Endothelial cell of umbilical vein (primary cell): ENCODE results near the gene ITGA7. TPM values are rescaled to one million over a fixed set of nuclear protein-coding genes. Genes with fewer than 3 reads are reported as not detected.
A peak's percentile ranks its signal among the peaks of the same experiment; 100 is the strongest.

ENCODE experiments used
- BruUV-seq: library from RNA; stranded (reverse); fragments of 400-500 nt; replicated peaks from 2 replicates; lab custom pipeline; 2021; lab: Mats Ljungman, UMichigan
- CTCF ChIA-PET: fragments of 300-600, 350-600 bp; sonication (Branson Sonifier 250); formaldehyde crosslinking; loops from one replicate; lab custom pipeline; 2021; ENCODE audit warnings: antibody characterized with exemption, inconsistent platforms; lab: Charles Lee
- POLR2A ChIA-PET: fragments of 300-600, 350-600 bp; sonication (Branson Sonifier 250); formaldehyde crosslinking; loops from one replicate; lab custom pipeline; 2021; ENCODE audit warnings: antibody characterized with exemption, inconsistent platforms; lab: Charles Lee
- DNase-seq: peaks from one replicate; pipeline ENCODE4 v3.0.0-alpha.2; 2011; ENCODE audit warnings: low read depth, low spot score
- FAIRE-seq: peaks from 2 replicates; lab custom pipeline; 2011; peaks lifted over from hg19 to GRCh38; lab: Jason Lieb, UNC
- H2AFZ ChIP-seq: 2 replicates; pipeline ENCODE4 v1.6.0; 2012; ENCODE audit warnings: low read depth, low read length, control low read depth, inconsistent platforms
- H3K27ac ChIP-seq: 2 replicates; pipeline ENCODE4 v1.5.1; 2011; ENCODE audit warnings: low read depth, mild to moderate bottlenecking, control low read depth, low read length, moderate library complexity; ENCODE audit not compliant: insufficient read depth
- H3K27me3 ChIP-seq, 2 experiments: 2 replicates each; pipeline versions ENCODE4 v1.6.0 to v1.6.1; 2011; ENCODE audit warnings: low read length in 2 of 2, mixed read lengths in 1 of 2; ENCODE audit not compliant: control insufficient read depth in 2 of 2, insufficient read depth in 2 of 2
- H3K36me3 ChIP-seq, 2 experiments: 2 replicates in 1 of 2; 3 replicates in 1 of 2; pipeline ENCODE4 v1.5.1; 2011; ENCODE audit warnings: low read length in 2 of 2, mild to moderate bottlenecking in 1 of 2, moderate library complexity in 1 of 2; ENCODE audit not compliant: control insufficient read depth in 2 of 2, insufficient read depth in 2 of 2; ENCODE audit errors: extremely low read depth in 1 of 2
- H3K4me1 ChIP-seq: 3 replicates; pipeline ENCODE4 v1.5.1; 2011; ENCODE audit warnings: mild to moderate bottlenecking, low read length; ENCODE audit not compliant: control insufficient read depth, insufficient read depth; ENCODE audit errors: extremely low read depth
- H3K4me2 ChIP-seq: 2 replicates; pipeline ENCODE4 v1.6.1; 2011; ENCODE audit warnings: low read length, control low read depth, mixed read lengths; ENCODE audit not compliant: insufficient read depth
- H3K4me3 ChIP-seq, 3 experiments: fragments of 200-600 bp in 1 of 3; sonication (generic), shearing (Covaris generic) in 1 of 3; replicated peaks in 1 of 3; 2 replicates each; pipeline ENCODE4 v1.5.1; 2011 to 2016; ENCODE audit warnings: control low read depth in 3 of 3, low read length in 3 of 3, mild to moderate bottlenecking in 2 of 3, inconsistent platforms in 1 of 3, low read depth in 1 of 3, moderate library complexity in 1 of 3; ENCODE audit not compliant: insufficient read depth in 1 of 3
- H3K79me2 ChIP-seq: 2 replicates; pipeline ENCODE4 v1.6.0; 2012; ENCODE audit warnings: low read length, inconsistent platforms; ENCODE audit not compliant: control insufficient read depth, insufficient read depth
- H3K9ac ChIP-seq: replicated peaks from 2 replicates; pipeline ENCODE3; 2011; ENCODE audit warnings: low read length, control low read depth; ENCODE audit not compliant: insufficient read depth; ENCODE audit errors: extremely low read depth
- H3K9me1 ChIP-seq: replicated peaks from 3 replicates; pipeline ENCODE4 v1.6.0; 2011; ENCODE audit warnings: mild to moderate bottlenecking, low read length; ENCODE audit not compliant: control insufficient read depth, insufficient read depth; ENCODE audit errors: extremely low read depth
- H3K9me3 ChIP-seq: replicated peaks from 2 replicates; pipeline ENCODE4 v1.5.1; 2012; ENCODE audit warnings: low read length, inconsistent platforms; ENCODE audit not compliant: control insufficient read depth, insufficient read depth
- H4K20me1 ChIP-seq: replicated peaks from 2 replicates; pipeline ENCODE3; 2011; ENCODE audit warnings: mild to moderate bottlenecking, low read length; ENCODE audit not compliant: control insufficient read depth, insufficient read depth; ENCODE audit errors: extremely low read depth
- CTCF ChIP-seq, 2 donors: IDR thresholded peaks; 1 replicate in 1 of 2; 2 replicates in 1 of 2; pipeline ENCODE4 v1.5.1; 2011; ENCODE audit warnings: low read length in 2 of 2, mild to moderate bottlenecking in 2 of 2, moderate library complexity in 2 of 2, control low read depth in 1 of 2, inconsistent platforms in 1 of 2, low read depth in 1 of 2; ENCODE audit not compliant: insufficient read depth in 1 of 2; ENCODE audit errors: extremely low read depth in 1 of 2
- FOS ChIP-seq: IDR thresholded peaks from 2 replicates; pipeline ENCODE4 v1.6.1; 2011; ENCODE audit warnings: mild to moderate bottlenecking, low read length, moderate library complexity, borderline replicate concordance; ENCODE audit not compliant: insufficient read depth
- GATA2 ChIP-seq: IDR thresholded peaks from 2 replicates; pipeline ENCODE4 v1.7.0; 2011; ENCODE audit warnings: low read depth, mild to moderate bottlenecking, moderate library complexity, mixed read lengths, low read length; ENCODE audit not compliant: insufficient read length, insufficient read depth
- JUN ChIP-seq: IDR thresholded peaks from 2 replicates; pipeline ENCODE4 v1.6.1; 2011; ENCODE audit warnings: borderline replicate concordance, low read depth; ENCODE audit not compliant: insufficient read length, insufficient read depth
- MAX ChIP-seq: IDR thresholded peaks from 2 replicates; pipeline ENCODE4 v1.6.1; 2011; ENCODE audit not compliant: insufficient read depth, insufficient read length
- MYC ChIP-seq: IDR thresholded peaks from one replicate; pipeline ENCODE4 v1.6.1; 2011; ENCODE audit warnings: mild to moderate bottlenecking, low read depth, low read length
- POLR2A ChIP-seq: IDR thresholded peaks from 2 replicates; pipeline ENCODE4 v1.6.1; 2012; ENCODE audit warnings: low read depth, mild to moderate bottlenecking, control low read depth, low read length
- dilution Hi-C: fragments of 300-500 bp; cut with MboI; formaldehyde crosslinking; loops from one replicate; pipeline ENCODE4 v1.15.0; 2019; ENCODE audit warnings: low sequenced_read_pairs; ENCODE audit not compliant: extremely low pct_ligation_motif_present
- intact Hi-C: fragments of 100-400 bp; cut with micrococcal nuclease; formaldehyde crosslinking; loops from one replicate; pipeline ENCODE4 v1.10.0; 2022
- polyA plus RNA-seq, 4 experiments: library from polyadenylated mRNA; depleted of rRNA in 3 of 4; stranded (reverse) in 3 of 4; unstranded in 1 of 4; fragments of >200 nt; gene quantifications; 2 replicates each; pipeline versions ENCODE4 v1.2.1 to v1.2.3, GENCODE V29; 2011 to 2012; ENCODE audit warnings: missing spikeins in 1 of 4
- total RNA-seq: library from RNA; stranded (reverse); gene quantifications from 2 replicates; pipeline ENCODE4 v1.2.3, GENCODE V29; 2021

ITGA7 gene
- total and polyA plus RNA-seq, 2 donors (not counting 3 experiments of a cell fraction or from before 2014, with no cell fraction given) = 0.41 to 0.84 TPM

DNA sequence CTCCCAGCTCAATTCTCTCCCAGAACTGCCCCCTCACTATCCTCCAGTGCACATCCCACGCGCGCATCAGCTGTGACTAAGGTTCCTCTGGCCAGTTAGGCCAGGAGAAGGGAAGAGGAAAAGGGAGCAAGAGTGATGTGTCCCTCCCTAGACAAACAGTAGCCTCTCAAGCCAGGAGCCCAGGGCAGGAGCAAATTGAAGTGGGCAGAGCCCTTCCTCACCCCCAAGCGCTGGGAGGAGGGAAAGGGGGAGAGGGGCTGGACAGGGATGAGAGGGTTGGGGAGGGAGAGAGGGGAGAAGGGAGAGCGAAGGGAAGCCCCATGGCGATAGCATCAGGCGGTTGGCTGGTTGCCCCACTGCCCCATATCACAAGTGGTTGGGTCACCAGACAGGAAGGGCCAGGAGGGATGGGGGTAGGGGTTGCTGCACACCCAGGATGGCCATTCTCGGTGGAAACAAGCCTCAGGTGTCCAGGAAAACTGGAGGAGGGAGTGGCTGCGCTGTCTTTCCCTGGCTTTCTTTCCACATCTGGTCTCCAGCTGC lies 20.0 kb upstream of the ITGA7 start:
- H4K20me1 ChIP-seq = no peaks in the 10 kb centered on the region
- intact Hi-C loops (no loop called here), dilution Hi-C loops (no loop called here)
- peak overlapping the region; percentile 58 for H3K27ac ChIP-seq
- peaks cover 13 to 27% of the 10 kb centered on the region in 2 experiments for H3K36me3 ChIP-seq
- FAIRE-seq = no peak
- no peak overlapping the region for H2AFZ ChIP-seq
- peak overlapping the region; percentile 71 to 89 (median 76) for H3K4me3 ChIP-seq
- ChIA-PET CTCF (interaction anchor here (0.7 kb wide), 1 partner anchor 9 kb away, joined by 4 read pairs; no protein-coding TSS in a partner anchor), POLR2A (no interaction called here)
- DNase-seq = peak; percentile 41
- H3K79me2 ChIP-seq = peaks cover 30% of the 10 kb centered on the region
- TSS peak; percentile 26 for BruUV-seq
- no peaks in the 10 kb centered on the region for H3K9me1 ChIP-seq
- H3K27me3 ChIP-seq = no peaks in the 10 kb centered on the region
- TF ChIP-seq MAX (no peak), JUN (no peak), GATA2 (peak; percentile 37), POLR2A (peak; percentile 29), FOS (no peak), MYC (no peak)
- peaks cover 19% of the 10 kb centered on the region for H3K4me1 ChIP-seq
- H3K9me3 ChIP-seq = no peaks in the 10 kb centered on the region
- peak overlapping the region; percentile 94 for H3K9ac ChIP-seq
- peak overlapping the region; percentile 46 for H3K4me2 ChIP-seq

DNA sequence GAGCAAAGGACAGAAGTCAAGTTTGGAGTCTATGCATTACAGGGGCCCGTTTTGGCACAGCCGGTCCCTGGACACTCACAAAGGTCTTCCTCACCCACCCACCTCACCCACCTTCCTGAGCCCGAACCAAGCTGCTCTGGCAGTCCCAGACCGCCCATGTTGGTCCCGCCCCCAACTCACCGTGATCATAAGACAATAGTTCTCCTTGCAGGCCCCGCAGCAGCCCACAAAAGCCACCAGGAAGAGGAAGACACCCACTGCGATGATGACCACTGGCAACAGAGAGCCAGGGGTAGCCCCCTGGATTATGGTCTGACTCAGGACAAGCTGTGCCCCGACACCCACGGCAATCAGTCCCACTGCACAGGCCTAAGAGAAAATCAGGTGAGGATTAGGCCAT lies 19.3 kb upstream of the ITGA7 start:
- intact Hi-C loops = no loop called here
- no peak overlapping the region for H3K9ac ChIP-seq
- H2AFZ ChIP-seq = no peak overlapping the region
- H3K27ac ChIP-seq = no peak overlapping the region
- H4K20me1 ChIP-seq = no peaks in the 10 kb centered on the region
- DNase-seq (no peak), FAIRE-seq (no peak)
- peaks cover 19% of the 10 kb centered on the region for H3K4me1 ChIP-seq
- no TSS peak for BruUV-seq
- H3K27me3 ChIP-seq = no peaks in the 10 kb centered on the region
- peak overlapping the region; percentile 46 for H3K4me2 ChIP-seq
- H3K79me2 ChIP-seq = peaks cover 30% of the 10 kb centered on the region
- dilution Hi-C loops = no loop called here
- H3K9me1 ChIP-seq = no peaks in the 10 kb centered on the region
- no peaks in the 10 kb centered on the region for H3K9me3 ChIP-seq
- ChIA-PET POLR2A (no interaction called here), CTCF (interaction anchor here (0.6 to 0.7 kb wide), 2 partner anchors 10 to 12 kb away, joined by 3 to 4 read pairs; no protein-coding TSS in a partner anchor)
- peaks cover 13 to 27% of the 10 kb centered on the region in 2 experiments for H3K36me3 ChIP-seq
- TF ChIP-seq CTCF (IDR thresholded peaks at IDR 0.05; ENCODE audit: extremely low read depth in 1 of 2, insufficient read depth in 1 of 2, low read depth in 1 of 2, low read length in 2 of 2) (no peak), MAX (no peak)
- peak overlapping the region in 2 of 3 experiments; percentile 71 to 89 for H3K4me3 ChIP-seq
